Measurements from ENCODE around the gene GRIFIN. TPM values are rescaled to one million over a fixed set of nuclear protein-coding genes. Genes with fewer than 3 reads are reported as not detected.
A peak's percentile ranks its signal among the peaks of the same experiment; 100 is the strongest.

Gene GRIFIN
- total and polyA plus RNA-seq, 2 donors (not counting 1 experiment from before 2014, with no cell fraction given): not detected

- peak overlapping the region; percentile 2 for H3K9ac ChIP-seq (ENCODE audit: insufficient read depth, low read length)
- H3K27me3 ChIP-seq (ENCODE audit: control insufficient read depth, insufficient read depth, low read length): no peaks in the 10 kb centered on the region
- H3K9me3 ChIP-seq (ENCODE audit: control insufficient read depth, insufficient read depth, low read depth, low read length): no peaks in the 10 kb centered on the region
- TF ChIP-seq EZH2 (IDR thresholded peaks at IDR 0.05; ENCODE audit: low read length, missing control alignments) (no peak), CTCF (conservative IDR thresholded peaks at IDR 0.05 in 1 of 2, IDR thresholded peaks at IDR 0.05 in 1 of 2; ENCODE audit: low read depth in 1 of 2, low read length in 2 of 2) (no peak)
- no peaks in the 10 kb centered on the region for H3K79me2 ChIP-seq (ENCODE audit: control insufficient read depth, insufficient read depth, low read length)
- H4K20me1 ChIP-seq (ENCODE audit: control insufficient read depth, extremely low read depth, insufficient read depth, low read length): no peaks in the 10 kb centered on the region
- peaks cover 16% of the 10 kb centered on the region for H3K4me1 ChIP-seq (ENCODE audit: control insufficient read depth, extremely low read depth, insufficient read depth, low read length)
- peak in 1 of 2 donors; percentile 81 for DNase-seq (ENCODE audit: low read depth in 2 of 2)
- no peak overlapping the region for H3K4me3 ChIP-seq (replicated peaks in 1 of 4; ENCODE audit: control extremely low read depth in 1 of 4, insufficient read depth in 1 of 4, low read depth in 3 of 4, low read length in 4 of 4)
- no peaks in the 10 kb centered on the region for H3K36me3 ChIP-seq (ENCODE audit: control insufficient read depth, insufficient read depth, low read length)
- no peak overlapping the region for H2AFZ ChIP-seq (ENCODE audit: low read length)
- H3K27ac ChIP-seq (ENCODE audit: insufficient read depth, low read length): no peak overlapping the region
- H3K4me2 ChIP-seq (ENCODE audit: extremely low read depth, insufficient read depth, low read length): no peak overlapping the region
These were observed 48.0 kb upstream of the GRIFIN start for GRCh38 chr7:2523941-2524807.

GRCh38 chr7:2523461-2523936 lies 47.3 kb upstream of the GRIFIN start:
- Histone ChIP-seq H3K9ac (ENCODE audit: insufficient read depth, low read length) (peak overlapping the region; percentile 2), H4K20me1 (ENCODE audit: control insufficient read depth, extremely low read depth, insufficient read depth, low read length) (no peaks in the 10 kb centered on the region), H3K36me3 (ENCODE audit: control insufficient read depth, insufficient read depth, low read length) (no peaks in the 10 kb centered on the region), H3K4me1 (ENCODE audit: control insufficient read depth, extremely low read depth, insufficient read depth, low read length) (peaks cover 17% of the 10 kb centered on the region), H3K9me3 (ENCODE audit: control insufficient read depth, insufficient read depth, low read depth, low read length) (no peaks in the 10 kb centered on the region), H3K27me3 (ENCODE audit: control insufficient read depth, insufficient read depth, low read length) (no peaks in the 10 kb centered on the region), H2AFZ (ENCODE audit: low read length) (no peak overlapping the region), H3K4me2 (ENCODE audit: extremely low read depth, insufficient read depth, low read length) (no peak overlapping the region), H3K79me2 (ENCODE audit: control insufficient read depth, insufficient read depth, low read length) (no peaks in the 10 kb centered on the region), H3K27ac (ENCODE audit: insufficient read depth, low read length) (no peak overlapping the region), H3K4me3 (replicated peaks in 1 of 4; ENCODE audit: control extremely low read depth in 1 of 4, insufficient read depth in 1 of 4, low read depth in 3 of 4, low read length in 4 of 4) (no peak overlapping the region)
- no peak for DNase-seq (ENCODE audit: low read depth in 2 of 2)
- no peak for TF ChIP-seq CTCF (conservative IDR thresholded peaks at IDR 0.05 in 1 of 2, IDR thresholded peaks at IDR 0.05 in 1 of 2; ENCODE audit: low read depth in 1 of 2, low read length in 2 of 2)

GRCh38 chr7:2522780-2523433 lies 46.7 kb upstream of the GRIFIN start:
- DNase-seq (ENCODE audit: low read depth in 2 of 2): peak in 1 of 2 donors; percentile 89
- Histone ChIP-seq H3K9ac (ENCODE audit: insufficient read depth, low read length) (no peak overlapping the region), H3K79me2 (ENCODE audit: control insufficient read depth, insufficient read depth, low read length) (no peaks in the 10 kb centered on the region), H3K4me1 (ENCODE audit: control insufficient read depth, extremely low read depth, insufficient read depth, low read length) (peaks cover 17% of the 10 kb centered on the region), H3K4me3 (replicated peaks in 1 of 4; ENCODE audit: control extremely low read depth in 1 of 4, insufficient read depth in 1 of 4, low read depth in 3 of 4, low read length in 4 of 4) (no peak overlapping the region), H2AFZ (ENCODE audit: low read length) (no peak overlapping the region), H3K27me3 (ENCODE audit: control insufficient read depth, insufficient read depth, low read length) (no peaks in the 10 kb centered on the region), H3K27ac (ENCODE audit: insufficient read depth, low read length) (no peak overlapping the region), H4K20me1 (ENCODE audit: control insufficient read depth, extremely low read depth, insufficient read depth, low read length) (no peaks in the 10 kb centered on the region), H3K4me2 (ENCODE audit: extremely low read depth, insufficient read depth, low read length) (no peak overlapping the region), H3K9me3 (ENCODE audit: control insufficient read depth, insufficient read depth, low read depth, low read length) (no peaks in the 10 kb centered on the region), H3K36me3 (ENCODE audit: control insufficient read depth, insufficient read depth, low read length) (no peaks in the 10 kb centered on the region)
- TF ChIP-seq EZH2 (IDR thresholded peaks at IDR 0.05; ENCODE audit: low read length, missing control alignments): no peak
- TF ChIP-seq CTCF (conservative IDR thresholded peaks at IDR 0.05 in 1 of 2, IDR thresholded peaks at IDR 0.05 in 1 of 2; ENCODE audit: low read depth in 1 of 2, low read length in 2 of 2): no peak

Measured in fibroblast of lung (primary cell).